Liver (tissue), 9 donors: ENCODE measurements around the gene PZP. TPM values are rescaled to one million over a fixed set of nuclear protein-coding genes. Genes with fewer than 3 reads are reported as not detected.

Experiments
- DNase-seq: peaks from one replicate; pipeline ENCODE4 v3.0.0-alpha.2; 2017; ENCODE audit warnings: low spot score
- H3K27ac ChIP-seq, 2 donors: one replicate each; pipeline ENCODE4 v1.7.0; 2013; ENCODE audit warnings: inconsistent platforms in 2 of 2, low read length in 2 of 2, control low read depth in 1 of 2, low read depth in 1 of 2, mild to moderate bottlenecking in 1 of 2
- H3K27me3 ChIP-seq, 4 donors: one replicate each; pipeline versions ENCODE4 v1.6.1 to v1.7.0; 2013; ENCODE audit warnings: low read length in 3 of 4, inconsistent platforms in 1 of 4, mild to moderate bottlenecking in 1 of 4, moderate library complexity in 1 of 4; ENCODE audit not compliant: control insufficient read depth in 4 of 4, insufficient read depth in 4 of 4
- H3K36me3 ChIP-seq, 4 donors: one replicate each; pipeline versions ENCODE4 v1.6.1 to v1.7.0; 2013; ENCODE audit warnings: low read length in 3 of 4, mild to moderate bottlenecking in 3 of 4, low read depth in 1 of 4, moderate library complexity in 1 of 4; ENCODE audit not compliant: control insufficient read depth in 4 of 4, insufficient read depth in 3 of 4
- H3K4me1 ChIP-seq, 4 donors: one replicate each; pipeline versions ENCODE4 v1.6.1 to v1.7.0; 2013; ENCODE audit warnings: low read length in 3 of 4, mild to moderate bottlenecking in 3 of 4, moderate library complexity in 1 of 4; ENCODE audit not compliant: control insufficient read depth in 4 of 4, insufficient read depth in 4 of 4
- H3K4me3 ChIP-seq, 3 donors: one replicate each; pipeline versions ENCODE4 v1.6.1 to v1.7.0; 2013; ENCODE audit warnings: low read length in 3 of 3, control low read depth in 1 of 3, low read depth in 1 of 3, mild to moderate bottlenecking in 1 of 3
- H3K9ac ChIP-seq, 2 donors: one replicate each; pipeline ENCODE4 v1.7.0; 2013; ENCODE audit warnings: low read length in 2 of 2, mild to moderate bottlenecking in 2 of 2, moderate library complexity in 2 of 2, control low read depth in 1 of 2, low read depth in 1 of 2
- H3K9me3 ChIP-seq, 4 donors: one replicate each; pipeline versions ENCODE4 v1.6.1 to v1.7.0; 2013; ENCODE audit warnings: low read length in 3 of 4; ENCODE audit not compliant: control insufficient read depth in 4 of 4
- GABPA ChIP-seq, 2 donors: IDR thresholded peaks in 1 of 2; conservative IDR thresholded peaks in 1 of 2; 2 replicates each; pipeline ENCODE4 v1.6.1; 2016; ENCODE audit warnings: antibody characterized with exemption in 2 of 2, mild to moderate bottlenecking in 1 of 2, moderate library complexity in 1 of 2
- HNF4A ChIP-seq, 2 donors: conservative IDR thresholded peaks; 2 replicates each; pipeline ENCODE4 v1.6.1; 2016; ENCODE audit warnings: antibody characterized with exemption in 2 of 2, mild to moderate bottlenecking in 2 of 2
- HNF4G ChIP-seq: IDR thresholded peaks from 2 replicates; pipeline ENCODE4 v1.6.1; 2016; ENCODE audit warnings: antibody characterized with exemption
- JUND ChIP-seq, 2 donors: IDR thresholded peaks; 2 replicates each; pipeline ENCODE4 v1.6.1; 2016; ENCODE audit warnings: antibody characterized with exemption in 2 of 2
- RXRA ChIP-seq, 2 donors: IDR thresholded peaks; 2 replicates each; pipeline ENCODE4 v1.6.1; 2017 to 2018; ENCODE audit warnings: antibody characterized with exemption in 2 of 2, mild to moderate bottlenecking in 1 of 2
- YY1 ChIP-seq: IDR thresholded peaks from 2 replicates; pipeline ENCODE4 v1.6.1; 2016; ENCODE audit warnings: antibody characterized with exemption, mild to moderate bottlenecking
- WGBS: extraction: QIAGEN DNeasy Blood & Tissue Kit; methylation state at CpG from one replicate; pipeline ENCODE4 v1.1.7; 2013; 5-methylcytosine and 5-hydroxymethylcytosine counted together
- polyA plus RNA-seq, 2 donors: library from polyadenylated mRNA; stranded (reverse) in 1 of 2; unstranded in 1 of 2; fragments of 200-250 nt in 1 of 2; fragments of >200 nt in 1 of 2; fragmentation: Nextera tagmentation in 1 of 2; extraction: Ambion mirVana in 1 of 2; gene quantifications; one replicate each; pipeline versions ENCODE4 v1.2.1 to v1.2.3, GENCODE V29; 2013 to 2015
- total RNA-seq, 2 donors: library from RNA; depleted of rRNA; stranded (reverse); fragments of >200 nt; gene quantifications; one replicate each; pipeline ENCODE4 v1.2.3, GENCODE V29; 2014
- TF ChIP-seq, protein P1 (sequence below): IDR thresholded peaks from 2 replicates; pipeline ENCODE4 v1.6.1; 2016; ENCODE audit warnings: antibody characterized with exemption
- TF ChIP-seq, protein P2 (sequence below): IDR thresholded peaks from 2 replicates; pipeline ENCODE4 v1.6.1; 2016; ENCODE audit warnings: antibody characterized with exemption, mild to moderate bottlenecking
- donor health status: healthy.
- donor health status: healthy.
- donor health status: healthy.
- donor health status: healthy.
- donor health status: healthy.

Gene PZP
- total and polyA plus RNA-seq, 4 donors: 0.05 to 18.7 (median 2.8) TPM

DNA sequence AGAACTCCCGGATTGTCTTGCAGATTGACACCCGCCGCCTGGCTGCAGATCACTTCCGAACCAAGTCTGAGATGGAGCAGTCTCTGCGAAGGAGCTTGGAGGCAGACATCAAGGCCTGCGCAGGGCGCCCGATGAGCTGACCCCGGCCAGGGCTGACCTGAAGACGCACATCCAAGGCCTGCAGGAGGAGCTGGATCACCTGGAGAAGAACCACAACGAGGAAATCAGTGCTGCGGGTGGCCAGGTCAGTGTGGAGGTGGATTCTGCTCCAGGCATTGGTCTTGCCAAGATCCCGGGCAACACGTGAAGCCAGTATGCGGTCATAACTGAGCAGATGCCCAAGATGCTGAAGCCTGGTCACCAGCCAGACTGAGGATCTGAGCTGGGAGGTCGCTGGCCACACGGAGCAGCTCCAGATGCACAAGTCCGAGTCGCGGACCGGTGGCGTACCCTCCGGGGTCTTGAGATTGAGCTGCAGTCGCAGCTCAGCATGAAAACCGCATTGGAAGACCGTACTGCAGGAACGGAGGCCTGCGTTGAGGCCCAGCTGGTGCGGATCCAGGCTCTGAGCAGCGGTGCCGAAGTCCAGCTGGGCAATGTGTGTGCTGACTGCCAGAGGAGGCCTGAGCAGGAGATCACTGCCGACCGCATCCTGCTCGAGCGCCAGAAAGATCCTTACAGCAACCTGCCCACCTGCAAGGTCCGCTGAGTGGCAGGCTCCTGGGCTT, 80.1 kb downstream of the PZP start (continued):
- TF ChIP-seq HNF4A (conservative IDR thresholded peaks at IDR 0.05) (peak in 1 of 2 donors; percentile 77), JUND (IDR thresholded peaks at IDR 0.05) (peak in 1 of 2 donors; percentile 25), GABPA (IDR thresholded peaks at IDR 0.05 in 1 of 2, conservative IDR thresholded peaks at IDR 0.05 in 1 of 2) (no peak)
- TF ChIP-seq, protein P1, sequence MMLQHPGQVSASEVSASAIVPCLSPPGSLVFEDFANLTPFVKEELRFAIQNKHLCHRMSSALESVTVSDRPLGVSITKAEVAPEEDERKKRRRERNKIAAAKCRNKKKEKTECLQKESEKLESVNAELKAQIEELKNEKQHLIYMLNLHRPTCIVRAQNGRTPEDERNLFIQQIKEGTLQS: no peak

DNA sequence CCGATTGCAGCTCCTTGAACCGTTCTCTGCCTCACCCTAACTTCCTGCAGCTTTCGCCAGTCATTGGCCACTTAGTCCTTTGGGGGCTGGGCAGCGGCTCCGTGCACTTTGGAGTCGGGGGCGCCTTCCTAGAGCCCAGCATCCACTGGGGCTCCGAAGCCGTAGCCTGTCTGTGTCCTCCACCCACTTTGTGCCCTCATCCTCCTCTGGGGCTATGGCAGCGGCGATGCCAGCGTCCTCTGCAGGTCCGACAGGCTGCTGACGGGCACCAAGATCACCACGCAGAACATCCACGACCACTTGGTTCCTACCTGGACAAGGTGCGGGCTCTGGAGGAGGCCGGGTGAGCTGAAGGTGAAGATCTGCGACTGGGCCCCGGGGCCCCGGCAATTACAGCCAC, 80.7 kb downstream of the PZP start:
- peak in 1 of 2 donors; percentile 46 for TF ChIP-seq GABPA (IDR thresholded peaks at IDR 0.05 in 1 of 2, conservative IDR thresholded peaks at IDR 0.05 in 1 of 2)
- TF ChIP-seq HNF4A (conservative IDR thresholded peaks at IDR 0.05): peak in 1 of 2 donors; percentile 90
- TF ChIP-seq JUND (IDR thresholded peaks at IDR 0.05): no peak
- peak in 1 of 2 donors; percentile 26 for TF ChIP-seq RXRA (IDR thresholded peaks at IDR 0.05)
- TF ChIP-seq, protein P2, sequence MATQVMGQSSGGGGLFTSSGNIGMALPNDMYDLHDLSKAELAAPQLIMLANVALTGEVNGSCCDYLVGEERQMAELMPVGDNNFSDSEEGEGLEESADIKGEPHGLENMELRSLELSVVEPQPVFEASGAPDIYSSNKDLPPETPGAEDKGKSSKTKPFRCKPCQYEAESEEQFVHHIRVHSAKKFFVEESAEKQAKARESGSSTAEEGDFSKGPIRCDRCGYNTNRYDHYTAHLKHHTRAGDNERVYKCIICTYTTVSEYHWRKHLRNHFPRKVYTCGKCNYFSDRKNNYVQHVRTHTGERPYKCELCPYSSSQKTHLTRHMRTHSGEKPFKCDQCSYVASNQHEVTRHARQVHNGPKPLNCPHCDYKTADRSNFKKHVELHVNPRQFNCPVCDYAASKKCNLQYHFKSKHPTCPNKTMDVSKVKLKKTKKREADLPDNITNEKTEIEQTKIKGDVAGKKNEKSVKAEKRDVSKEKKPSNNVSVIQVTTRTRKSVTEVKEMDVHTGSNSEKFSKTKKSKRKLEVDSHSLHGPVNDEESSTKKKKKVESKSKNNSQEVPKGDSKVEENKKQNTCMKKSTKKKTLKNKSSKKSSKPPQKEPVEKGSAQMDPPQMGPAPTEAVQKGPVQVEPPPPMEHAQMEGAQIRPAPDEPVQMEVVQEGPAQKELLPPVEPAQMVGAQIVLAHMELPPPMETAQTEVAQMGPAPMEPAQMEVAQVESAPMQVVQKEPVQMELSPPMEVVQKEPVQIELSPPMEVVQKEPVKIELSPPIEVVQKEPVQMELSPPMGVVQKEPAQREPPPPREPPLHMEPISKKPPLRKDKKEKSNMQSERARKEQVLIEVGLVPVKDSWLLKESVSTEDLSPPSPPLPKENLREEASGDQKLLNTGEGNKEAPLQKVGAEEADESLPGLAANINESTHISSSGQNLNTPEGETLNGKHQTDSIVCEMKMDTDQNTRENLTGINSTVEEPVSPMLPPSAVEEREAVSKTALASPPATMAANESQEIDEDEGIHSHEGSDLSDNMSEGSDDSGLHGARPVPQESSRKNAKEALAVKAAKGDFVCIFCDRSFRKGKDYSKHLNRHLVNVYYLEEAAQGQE: peak; percentile 19
- Histone ChIP-seq H3K27ac (peak overlapping the region; percentile 52 to 77), H3K27me3 (no peaks in the 10 kb centered on the region), H3K36me3 (no peaks in the 10 kb centered on the region), H3K4me1 (peaks cover 0 to 32% (median 16%) of the 10 kb centered on the region in 4 donors), H3K4me3 (peak overlapping the region; percentile 49 to 76 (median 56)), H3K9ac (peak overlapping the region in 1 of 2 donors; percentile 98), H3K9me3 (no peaks in the 10 kb centered on the region)
- no peak for DNase-seq
- WGBS: 43% methylated on average over 21 of the region's 21 CpGs

DNA sequence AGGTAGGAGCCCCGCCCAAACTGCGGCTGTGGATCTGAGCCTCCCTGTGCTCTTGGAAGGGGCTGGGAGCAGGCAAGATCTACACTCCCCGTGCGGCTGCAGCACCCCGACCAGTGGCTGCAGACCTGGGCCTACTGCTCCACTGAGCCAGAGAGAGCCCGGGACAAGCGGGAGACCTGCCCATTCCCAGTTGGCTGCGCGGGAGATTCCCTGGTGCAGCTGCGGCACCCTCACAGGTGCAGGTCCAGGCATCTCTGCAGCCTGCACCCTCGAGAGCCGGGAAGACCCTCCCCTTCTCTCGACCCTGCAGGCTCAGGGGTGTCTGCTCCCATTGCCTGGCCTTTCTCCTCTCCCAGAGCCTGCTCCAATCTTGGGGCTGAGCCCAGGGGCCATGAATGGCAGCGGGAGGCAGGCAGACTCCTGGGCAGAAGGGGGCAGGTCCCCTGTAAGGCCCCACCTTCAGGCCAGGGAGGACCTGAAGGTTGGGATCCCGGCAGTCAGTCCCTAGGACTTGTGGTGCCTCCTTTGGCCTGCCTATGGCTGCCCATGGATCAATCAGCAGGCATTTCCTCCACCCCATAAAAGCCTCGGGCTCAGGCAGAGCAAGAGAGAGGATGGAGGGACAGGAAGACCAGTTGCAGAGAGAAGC, 83.7 kb downstream of the PZP start:
- Histone ChIP-seq H3K36me3 (no peaks in the 10 kb centered on the region), H3K4me1 (peaks cover 6 to 43% (median 23%) of the 10 kb centered on the region in 4 donors), H3K4me3 (peak overlapping the region in 2 of 3 donors; percentile 9 to 15), H3K27me3 (no peaks in the 10 kb centered on the region), H3K9me3 (no peaks in the 10 kb centered on the region), H3K27ac (peak overlapping the region; percentile 64 to 70), H3K9ac (no peak overlapping the region)
- TF ChIP-seq, protein P1: no peak
- TF ChIP-seq YY1 (peak; percentile 80), HNF4G (no peak)
- TF ChIP-seq, protein P2: peak; percentile 26
- no peak for DNase-seq
- WGBS: 88% methylated on average over 16 of the region's 16 CpGs
